Measurements from ENCODE around the gene UBL4B.

- TF ChIP-seq EZH2 (IDR thresholded peaks at IDR 0.05; ENCODE audit: insufficient read depth, poor library complexity, severe bottlenecking) (no peak), EZH2phosphoT487 (IDR thresholded peaks at IDR 0.05; ENCODE audit: insufficient read depth, low read depth) (no peak)
These were observed 2.5 kb downstream of the UBL4B start for GRCh38 chr1:110114784-110115183.
